ENCODE measurements around the gene TGM2.

Gene TGM2

DNA sequence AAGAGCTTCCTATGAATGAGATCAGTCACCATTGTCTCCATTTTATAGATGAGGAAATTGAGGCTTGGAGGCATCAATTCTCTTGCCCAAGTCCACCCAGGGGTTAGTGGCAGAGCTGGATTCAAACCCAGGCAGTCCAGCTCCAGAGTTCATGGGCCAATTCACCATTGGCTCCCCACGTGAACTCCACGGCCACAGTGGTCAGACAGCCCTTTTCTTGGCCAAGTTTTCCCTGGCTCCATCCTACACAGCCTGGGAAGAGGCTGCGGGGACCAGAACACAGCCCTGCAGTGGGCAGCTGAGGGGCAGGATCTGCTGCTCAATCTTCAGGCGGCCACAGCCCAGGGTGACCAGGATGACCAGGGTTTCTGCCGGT lies 20.5 kb downstream of the TGM2 start:
- DNase-seq (no peak), ATAC-seq (no peak)

DNA sequence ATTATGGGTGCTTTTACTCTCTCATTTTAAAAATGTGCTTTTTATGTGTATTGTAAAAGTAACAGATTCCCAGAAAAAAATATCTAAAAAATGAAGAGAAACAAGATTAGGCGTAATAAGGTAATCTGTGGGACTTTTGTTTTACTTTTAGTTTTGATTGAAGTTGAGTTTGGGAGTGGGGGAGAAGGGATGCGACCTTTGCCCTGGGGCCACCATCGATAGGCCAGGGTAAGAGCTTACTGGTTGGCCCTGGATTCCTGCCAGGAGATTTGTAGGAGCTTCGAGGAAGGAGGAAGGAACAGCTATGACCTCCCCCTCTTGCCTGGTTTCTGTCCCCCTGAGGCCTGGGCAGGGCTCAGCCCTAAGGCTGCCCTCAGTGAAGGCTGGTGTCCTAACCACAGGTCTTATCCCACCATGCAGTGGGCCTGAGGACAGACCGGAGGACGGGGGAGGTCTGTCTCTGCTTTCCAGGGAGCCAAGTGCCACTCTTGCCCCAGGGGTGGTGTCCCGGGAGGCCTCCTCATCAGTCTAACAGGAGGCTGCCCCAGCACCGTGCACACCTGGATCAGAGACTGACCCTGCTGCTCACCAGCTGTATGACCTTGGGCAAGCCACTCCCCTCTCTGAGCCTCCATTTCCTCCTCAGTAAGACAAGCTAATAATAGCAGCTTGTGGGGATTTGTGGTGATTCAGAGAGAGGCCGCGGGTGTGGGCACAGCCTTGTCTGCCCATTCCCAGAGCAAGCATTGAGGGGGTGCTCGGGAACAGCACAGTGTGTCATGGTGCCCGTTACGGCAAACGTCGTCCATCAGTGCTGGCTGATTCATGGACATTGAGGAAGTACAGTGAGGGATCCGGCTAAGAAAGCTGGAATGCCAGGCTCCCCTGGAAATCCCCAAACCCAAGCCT lies 21.2 kb downstream of the TGM2 start:
- DNase-seq (no peak), ATAC-seq (no peak)

DNA sequence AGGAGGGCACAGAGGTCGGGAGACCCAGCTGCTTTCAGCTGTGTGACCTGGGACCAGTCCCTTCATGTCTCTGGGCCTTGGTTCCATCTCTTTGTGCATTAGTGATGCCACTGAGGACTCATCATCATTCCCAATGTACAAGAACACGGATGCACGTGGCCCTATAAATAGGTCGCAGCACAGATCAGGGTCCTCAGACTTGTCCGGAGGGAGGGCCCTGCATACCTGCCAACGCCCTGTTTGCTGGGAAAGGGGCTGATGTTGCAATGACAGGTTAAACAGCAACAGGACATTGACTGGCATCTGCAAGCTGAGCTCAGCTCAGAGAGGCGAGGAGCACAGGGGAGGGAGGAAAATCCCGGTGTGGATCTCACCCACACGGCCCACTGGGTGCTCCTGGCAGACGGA lies 21.8 kb downstream of the TGM2 start:
- ATAC-seq (no peak), DNase-seq (no peak)

DNA sequence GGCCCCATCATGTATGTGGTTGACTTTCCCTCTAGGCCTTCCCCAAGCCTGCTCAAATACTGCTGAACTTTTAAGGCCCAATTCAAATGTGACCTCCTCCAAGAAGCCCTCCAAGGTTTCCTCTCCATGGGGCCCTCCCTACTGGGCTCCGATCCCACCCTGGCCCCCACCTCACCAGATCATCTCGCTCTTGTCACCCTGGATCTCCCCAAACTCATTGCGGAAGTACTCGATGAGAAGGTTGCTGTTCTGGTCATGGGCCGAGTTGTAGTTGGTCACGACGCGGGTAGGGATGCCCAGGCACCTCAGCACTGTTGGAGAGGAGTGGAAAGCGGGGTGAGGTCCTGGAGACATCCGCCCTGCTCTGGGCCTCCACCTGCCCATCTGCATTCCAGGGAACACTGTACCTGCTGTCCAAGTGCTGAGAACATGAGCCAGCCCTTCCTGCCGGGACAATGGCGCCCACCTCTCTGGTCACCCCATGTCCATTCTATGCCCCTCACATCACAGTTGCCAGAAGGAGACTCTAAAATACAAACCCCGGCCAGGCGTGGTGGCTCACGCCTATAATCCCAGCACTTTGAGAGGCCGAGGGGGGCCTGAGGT lies 23.1 kb downstream of the TGM2 start:
- no peak for ATAC-seq
- no peak for DNase-seq

DNA sequence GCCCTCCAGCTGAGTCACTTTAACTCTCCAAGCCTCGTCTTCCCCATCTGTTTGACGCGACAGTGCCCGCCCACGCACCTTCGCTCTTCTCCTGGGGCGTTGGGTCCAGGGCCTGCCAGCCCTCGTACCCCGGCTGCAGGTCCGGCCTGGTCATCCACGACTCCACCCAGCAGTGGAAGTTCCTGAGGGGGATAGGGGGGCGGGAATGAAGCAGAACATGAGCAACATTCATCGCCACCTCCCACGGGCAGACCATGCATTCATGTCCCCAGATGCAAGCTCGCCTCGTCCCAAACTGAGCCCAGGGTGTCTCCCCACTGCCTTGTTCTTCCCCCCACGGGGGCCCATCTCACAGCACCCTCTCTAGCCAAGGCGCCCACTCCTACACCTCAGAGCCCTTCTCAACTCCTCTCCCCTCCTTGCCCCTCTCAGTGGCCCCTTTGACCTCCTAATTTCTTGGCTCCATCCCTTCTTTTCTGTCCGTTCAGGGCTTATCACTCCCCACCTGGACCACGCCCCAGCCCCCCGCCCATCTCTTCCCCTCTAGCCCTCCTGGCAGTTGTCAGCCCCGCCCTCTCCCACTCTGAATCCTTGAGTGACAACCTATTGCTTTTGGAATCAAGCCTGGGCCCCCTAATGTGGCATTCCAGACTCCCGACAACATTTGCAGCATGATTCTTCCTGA lies 23.7 kb downstream of the TGM2 start:
- DNase-seq (no peak), ATAC-seq (no peak)

DNA sequence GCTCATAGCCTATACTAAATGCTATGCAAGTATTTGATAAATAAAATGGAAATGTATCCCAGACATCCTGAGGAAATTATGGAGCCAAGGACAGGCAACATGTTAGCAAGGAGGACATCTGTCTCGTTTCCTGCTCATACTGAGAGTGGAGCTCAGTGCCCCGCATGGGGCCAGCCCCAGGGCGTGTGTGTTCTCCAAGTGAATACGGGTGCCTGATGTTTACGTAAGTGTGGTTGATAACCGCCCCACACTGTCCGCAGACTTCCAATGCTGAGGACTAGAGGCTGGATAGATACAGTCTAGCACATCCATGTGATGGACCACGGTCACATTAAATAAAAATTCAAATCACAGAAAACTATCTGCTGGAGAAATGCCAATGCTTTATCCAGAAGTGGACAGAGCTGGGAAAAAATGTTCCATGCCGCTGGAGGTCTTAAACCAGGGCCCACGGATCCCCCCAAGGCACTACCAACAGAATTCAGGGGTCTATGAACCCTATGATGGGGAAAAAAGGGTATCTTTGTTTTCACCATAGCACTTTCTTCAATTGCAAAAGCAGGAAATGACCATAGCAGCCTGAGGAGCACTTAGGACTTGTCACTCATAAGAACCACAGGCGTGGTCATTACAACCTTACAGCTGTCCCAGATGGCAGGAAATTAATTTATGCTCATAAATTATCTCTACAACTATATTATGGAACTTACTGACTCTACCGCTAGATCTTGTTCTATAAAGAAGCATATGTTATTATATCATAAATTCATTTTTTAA lies 24.9 kb downstream of the TGM2 start:
- ATAC-seq, result no peak
- no peak for DNase-seq

DNA sequence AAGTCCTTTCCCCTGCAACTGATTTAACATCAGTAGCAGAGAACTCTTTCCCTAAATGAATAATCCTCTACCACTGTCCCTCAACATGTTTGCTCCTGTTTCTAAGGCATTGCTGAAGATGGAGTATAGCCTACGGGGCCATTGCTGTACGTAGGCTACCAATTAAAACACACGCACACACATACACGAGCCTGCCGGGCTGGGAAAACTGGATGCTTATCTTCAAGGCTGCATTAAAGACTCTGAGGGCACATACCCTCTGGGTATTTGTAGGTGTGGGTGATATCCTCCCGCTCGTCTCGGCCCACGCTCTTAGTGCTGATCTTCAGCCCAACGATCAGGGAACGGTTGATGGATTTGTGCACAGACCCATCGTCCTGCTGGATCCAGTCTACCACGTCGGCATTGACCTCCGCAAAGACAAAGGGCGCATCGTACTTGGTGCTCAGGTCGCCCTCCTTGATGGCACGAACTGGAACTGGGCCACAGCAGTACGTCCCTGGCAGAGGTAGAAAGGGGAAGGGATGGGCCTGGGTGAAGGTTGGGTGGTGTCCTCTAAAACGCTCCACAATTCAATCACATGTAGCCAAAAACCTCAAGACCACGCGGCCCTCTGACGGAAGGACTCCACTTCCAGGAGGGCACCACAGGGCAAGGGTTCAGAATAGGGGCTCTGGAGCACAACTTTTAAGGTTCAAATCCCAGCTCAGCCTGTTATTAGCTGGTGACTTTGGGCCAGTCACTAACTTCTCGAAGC lies 25.7 kb downstream of the TGM2 start:
- no peak for DNase-seq

DNA sequence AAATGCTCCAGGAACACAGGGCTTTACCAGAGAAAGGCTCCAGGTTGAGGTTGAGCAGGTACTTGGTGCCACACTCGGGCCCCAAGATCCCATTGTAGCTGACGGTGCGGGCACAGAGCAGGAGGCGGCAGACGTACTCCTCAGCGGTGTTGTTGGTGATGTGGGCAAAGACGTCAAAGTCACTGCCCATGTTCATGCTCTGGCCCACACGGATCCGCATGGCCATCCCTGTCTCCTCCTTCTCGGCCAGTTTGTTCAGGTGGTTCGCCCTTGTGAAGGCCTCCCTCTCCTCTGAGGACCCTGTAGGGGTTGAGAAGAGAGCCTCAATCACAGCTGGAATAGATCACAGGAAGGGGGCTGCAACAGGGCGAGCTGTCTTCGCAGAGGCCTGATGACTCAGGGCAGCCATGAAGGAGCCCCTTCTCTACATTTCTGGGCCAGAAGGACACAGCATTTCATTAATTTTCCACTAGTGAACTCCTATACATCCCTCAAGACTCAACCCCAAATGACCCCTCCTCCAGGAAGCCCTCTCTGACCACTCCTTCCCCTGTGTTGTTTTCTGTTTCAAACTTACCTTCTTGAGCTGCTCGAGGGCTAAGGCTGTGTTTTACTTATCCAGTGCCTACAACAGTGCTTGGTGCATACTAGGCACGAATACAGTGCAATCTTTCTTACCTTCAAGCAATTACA lies 26.8 kb downstream of the TGM2 start:
- no peak for ATAC-seq
- no peak for DNase-seq

More for the DNA sequence above, 25.7 kb downstream of the TGM2 start:
- ATAC-seq, result no peak

DNA sequence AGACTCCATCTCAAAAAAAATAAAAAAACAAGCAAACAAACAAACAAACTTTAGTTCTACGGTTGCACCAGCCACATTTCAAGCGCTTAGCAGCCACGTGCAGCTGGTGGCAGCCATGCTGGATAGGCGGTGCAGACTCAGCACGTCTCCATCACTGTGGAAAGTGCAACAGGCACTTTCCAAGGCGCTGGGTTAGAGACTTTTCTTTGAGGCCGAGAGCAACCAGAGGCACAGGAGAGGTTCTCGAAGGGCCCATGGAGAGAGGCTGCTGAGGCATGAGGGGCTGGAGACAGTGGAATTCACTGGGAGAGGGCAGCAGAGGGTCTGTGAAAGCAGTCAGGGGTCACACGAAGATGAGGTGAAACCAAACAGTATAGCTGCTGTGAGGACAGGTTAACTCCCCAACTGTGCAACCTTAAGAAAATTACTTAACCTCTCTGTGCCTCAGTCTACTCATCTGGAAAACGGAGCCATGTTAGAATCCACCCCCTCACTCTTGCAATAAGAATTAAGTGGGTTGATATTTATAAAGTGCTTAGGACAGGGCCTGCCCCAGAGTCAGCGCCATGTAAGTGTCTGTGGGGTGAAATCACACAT lies 27.5 kb downstream of the TGM2 start:
- DNase-seq (no peak), ATAC-seq (no peak)

DNA sequence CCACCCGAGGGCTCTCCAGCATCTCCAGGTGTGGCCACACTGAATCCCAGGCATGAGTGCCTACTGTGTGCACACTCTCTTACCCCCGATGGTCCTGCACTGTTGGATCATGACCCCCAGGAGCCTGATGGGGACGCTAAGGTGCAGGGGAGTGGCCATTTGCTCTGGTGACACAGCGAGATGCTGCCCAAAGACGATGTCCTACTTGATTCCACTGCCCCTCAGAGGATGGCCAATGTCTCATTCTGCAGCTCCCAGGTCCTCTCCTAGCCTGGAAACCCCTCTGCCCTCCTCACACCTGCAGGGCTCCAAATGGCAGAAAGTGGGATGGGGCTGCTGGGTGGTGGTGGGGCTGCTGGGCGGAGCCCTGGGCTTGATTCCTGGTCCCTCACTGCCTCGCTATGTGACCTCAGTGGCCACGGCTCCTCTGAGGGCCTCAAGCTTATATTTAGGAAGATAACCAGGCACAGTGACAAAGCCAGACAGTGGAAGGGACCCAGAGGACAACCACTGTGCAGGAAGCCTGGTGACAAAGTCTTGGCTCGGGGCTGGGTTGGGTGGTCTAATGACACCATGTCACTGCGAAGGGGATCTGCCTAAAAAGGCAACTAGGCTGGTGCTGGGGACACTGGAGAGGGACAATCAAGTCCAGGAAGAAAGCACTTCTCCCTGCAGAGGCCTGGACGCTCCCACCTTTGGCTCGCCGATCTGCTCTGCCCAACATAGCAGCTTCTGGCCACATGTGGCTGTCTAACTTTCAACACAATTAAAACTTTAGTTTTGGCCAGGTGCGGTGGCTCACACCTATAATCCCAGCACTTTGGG lies 28.4 kb downstream of the TGM2 start:
- no peak for DNase-seq
- ATAC-seq, result no peak

DNA sequence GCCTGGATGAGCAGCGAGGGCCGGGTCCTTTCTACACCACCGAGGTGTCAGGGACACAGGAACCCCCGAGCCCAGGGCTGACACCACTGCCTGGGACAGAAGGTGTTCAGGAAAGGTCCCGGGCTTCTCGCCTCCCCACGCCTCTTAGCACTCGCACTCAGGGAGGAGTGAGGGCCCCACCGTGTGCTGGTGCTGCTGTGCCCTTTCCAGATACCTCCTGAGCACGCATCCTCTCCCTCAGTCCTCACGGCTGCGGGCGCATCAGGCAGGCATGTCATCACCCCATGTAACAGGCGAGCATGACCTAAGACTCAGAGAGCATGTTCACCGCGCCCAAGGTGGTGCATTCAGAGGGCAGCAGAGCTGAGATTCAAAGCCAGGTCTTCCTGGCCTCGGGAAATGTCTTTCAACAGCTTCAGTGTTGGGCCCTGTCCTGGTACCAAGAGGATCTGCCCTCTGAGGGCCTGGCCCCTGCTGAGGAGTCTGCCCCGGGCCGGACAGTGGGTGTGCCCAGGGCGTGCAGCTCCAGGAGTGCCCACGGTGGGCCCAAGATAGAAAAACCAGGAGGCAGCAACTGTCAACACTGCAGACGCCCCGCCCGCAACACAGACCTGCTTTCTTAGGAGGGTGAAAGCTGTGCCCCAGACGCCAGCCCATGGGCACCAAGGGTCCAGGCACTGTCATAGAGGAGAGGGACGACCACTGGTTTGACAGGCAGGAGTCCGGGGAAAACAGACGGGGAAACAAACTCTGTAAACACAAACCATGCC lies 29.2 kb downstream of the TGM2 start:
- no peak for DNase-seq
- no peak for ATAC-seq

DNA sequence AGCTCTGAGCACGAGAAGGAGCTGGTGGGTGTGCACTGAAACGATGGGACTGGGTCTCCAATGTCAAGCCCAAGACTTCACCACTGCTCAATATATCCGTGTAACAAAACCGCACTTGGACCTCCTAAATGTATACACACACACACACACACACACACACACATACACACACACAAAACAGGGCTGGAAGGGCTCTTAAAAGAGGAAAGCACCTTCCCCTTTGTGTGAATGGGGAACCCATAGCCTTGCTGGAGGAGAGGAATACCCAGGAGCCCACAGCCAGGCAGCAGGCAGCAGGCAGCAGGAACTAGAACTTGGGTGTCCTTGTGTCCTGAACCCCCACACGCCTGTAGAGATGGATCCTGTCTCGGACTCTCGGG lies 29.8 kb downstream of the TGM2 start:
- ATAC-seq (no peak), DNase-seq (no peak)

DNA sequence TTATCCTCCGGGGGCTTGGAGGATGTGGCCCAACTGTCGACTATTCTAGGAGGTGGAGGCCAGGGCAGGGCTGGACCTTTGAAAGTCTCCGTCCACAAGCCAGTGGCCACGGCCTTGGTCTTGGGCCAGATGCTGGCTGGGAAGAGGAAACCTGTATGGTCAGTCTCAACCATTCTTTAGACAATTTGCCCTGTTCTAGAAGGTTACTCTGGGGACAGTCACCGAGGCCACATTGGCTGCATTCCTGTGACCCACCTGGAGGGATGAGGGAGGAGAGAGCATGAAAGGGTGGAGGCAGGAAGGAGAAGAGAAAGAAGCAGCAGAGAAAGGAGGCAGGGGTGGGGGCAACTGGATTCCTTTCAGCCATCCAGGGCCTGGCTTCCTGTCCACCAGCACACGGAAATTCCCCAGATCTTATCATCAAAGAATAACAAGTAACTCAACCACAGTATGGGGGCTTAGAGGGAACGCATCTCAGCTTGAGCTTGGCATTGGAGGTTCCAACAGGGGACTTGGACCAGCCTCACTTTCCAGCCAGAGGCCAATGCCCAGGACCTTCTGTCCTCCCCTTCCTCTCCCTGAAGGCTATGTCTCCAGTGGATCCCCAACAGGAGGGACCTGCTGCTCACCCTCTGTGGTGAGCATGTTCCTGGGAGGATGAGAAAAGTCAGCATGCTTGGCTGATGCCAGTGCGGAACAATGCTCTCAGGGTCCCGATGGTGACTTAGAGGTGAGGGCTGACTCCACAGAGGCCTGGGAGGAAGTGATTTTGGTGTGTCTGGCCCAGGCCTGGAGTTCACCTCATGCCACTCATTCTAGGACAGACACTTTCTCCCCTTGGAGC lies 30.4 kb downstream of the TGM2 start:
- ATAC-seq (no peak), DNase-seq (no peak)

DNA sequence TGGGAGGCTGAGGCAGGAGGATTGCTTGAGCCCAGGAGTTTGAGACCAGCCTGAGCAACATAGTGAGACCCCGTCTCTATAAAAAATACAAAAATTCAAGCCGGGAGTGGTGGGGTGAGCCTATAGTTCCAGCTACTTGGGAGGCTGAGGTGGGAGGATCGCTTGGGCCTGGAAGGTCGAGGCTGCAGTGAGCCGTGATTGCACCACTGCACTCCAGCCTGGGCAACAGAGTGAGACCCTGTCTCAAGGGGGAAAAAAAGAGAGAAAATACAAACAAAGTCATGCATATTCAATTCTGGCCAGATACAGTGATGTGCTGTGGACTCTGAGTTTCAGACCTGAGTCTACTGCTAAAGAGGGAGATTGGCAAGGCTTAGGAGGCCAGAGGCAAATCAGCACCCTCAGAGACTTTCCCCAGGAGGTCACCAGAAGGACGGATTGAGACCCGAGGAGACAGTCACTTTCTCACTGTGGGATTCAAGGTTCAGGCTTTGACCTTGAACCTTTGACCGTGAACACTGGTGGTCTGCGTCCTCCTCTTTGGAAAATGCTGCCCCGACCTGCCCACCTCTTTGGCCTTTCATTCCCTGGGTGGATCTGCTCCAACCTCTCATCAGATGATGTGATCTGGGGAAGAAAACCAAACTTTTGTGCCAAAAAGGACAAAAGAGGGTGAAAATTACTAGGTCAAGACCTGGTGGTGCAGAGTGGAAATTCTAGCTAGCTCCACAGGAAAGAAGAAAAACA lies 31.2 kb downstream of the TGM2 start:
- ATAC-seq (no peak), DNase-seq (no peak)

DNA sequence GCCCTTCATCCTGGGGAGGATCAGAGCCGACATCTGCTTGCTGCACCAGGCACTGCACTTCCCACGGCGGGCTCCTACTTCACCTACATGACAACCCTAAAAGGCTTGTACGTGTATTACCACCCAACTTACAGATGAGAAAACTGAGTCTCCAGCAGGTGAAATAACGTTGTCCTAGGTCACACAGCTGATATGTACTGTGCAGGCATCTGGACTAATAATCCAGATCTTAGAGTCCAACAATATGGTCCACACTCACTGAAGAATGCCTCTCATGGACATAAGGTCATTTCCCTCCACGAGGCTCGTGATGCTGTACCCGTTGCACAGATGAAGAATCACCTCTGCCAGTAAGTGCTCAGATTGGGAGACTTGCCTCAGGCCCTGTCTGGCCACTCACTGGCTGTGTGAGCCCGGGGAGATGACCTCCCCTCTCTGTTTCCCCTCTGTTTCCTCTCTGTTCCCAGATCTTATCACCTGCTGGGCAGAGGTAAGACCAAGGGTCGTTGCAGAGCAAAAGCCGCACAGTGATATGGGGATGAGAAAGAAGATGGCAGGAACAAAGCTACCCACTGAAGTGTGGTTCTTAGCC lies 32.1 kb downstream of the TGM2 start:
- no peak for DNase-seq

DNA sequence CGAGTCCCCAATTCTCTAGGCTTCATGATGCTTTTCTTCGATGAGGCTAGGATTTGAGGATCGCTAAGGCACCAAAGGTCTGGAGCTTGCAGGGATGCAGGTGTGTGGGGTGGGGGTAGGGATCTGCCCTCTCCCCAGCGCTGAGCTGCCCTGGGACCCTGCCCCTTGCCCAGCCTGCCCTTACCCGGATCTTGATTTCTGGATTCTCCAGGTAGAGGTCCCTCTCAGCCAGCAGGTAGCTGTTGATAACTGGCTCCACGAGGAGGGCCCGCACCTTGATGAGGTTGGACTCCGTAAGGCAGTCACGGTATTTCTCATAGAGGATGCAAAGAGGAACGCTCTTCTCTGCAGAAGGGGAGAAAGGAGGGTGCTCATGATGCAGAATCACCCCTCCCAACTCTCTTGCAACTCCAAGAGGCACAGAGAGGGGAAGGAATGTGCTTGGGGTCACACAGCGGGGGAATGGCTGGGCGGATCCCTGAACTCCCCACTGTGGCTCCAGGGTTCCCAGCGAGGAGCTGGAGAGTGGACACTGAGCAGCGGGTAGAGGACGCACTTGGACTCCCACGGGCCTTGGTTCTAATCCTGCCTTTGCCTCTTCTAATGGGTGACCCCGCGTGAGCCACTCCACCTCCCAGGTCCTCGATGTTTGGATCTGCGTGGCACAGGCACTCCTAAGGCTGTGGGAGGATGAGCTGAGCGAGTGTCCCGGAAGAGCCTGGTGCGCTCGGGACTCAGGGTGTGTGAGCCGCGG lies 32.7 kb downstream of the TGM2 start:
- ATAC-seq (no peak), DNase-seq (no peak)

More for the DNA sequence above, 32.1 kb downstream of the TGM2 start:
- ATAC-seq, result no peak

Measured in stimulated activated naive CD8-positive, alpha-beta T cell treated with anti-CD3 and anti-CD28 coated beads, Interleukin-15, Interleukin-2, amounts not matched to agents 100 U/mL and 50 U/mL, for 24 hours (primary cell).